EH (cell line): Measurements from ENCODE around the gene HLA-G.
"Not testable (repeated sequence)": the region's sequence is repeated elsewhere in the genome, so short reads cannot be mapped to it uniquely, and the experiment has no call there.

Experiments used
- DNase-seq: peaks from one replicate; pipeline ENCODE4 v3.0.0-alpha.2; 2015; ENCODE audit warnings: low read depth

The HLA-G gene

DNA sequence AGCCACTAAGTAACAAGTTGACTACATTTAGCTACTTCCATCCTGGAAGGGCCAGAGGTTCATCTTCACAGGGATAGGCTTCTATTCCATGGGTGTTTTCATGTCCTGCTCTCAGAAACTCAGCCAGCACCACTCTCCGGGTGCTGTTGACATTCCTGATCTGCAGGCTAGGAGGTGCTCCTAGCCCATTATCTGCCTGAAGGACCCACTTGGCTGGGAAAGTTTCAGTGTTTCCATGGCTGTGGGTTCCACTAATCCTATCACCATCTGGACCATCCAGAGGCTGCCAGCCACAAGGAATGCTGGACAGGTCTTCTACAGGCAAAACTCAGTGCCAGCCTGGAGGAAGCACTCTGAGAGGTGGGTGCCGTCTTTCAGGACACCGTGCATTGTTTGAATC is 45.2 kb downstream of the HLA-G start:
- no peak for DNase-seq

DNA sequence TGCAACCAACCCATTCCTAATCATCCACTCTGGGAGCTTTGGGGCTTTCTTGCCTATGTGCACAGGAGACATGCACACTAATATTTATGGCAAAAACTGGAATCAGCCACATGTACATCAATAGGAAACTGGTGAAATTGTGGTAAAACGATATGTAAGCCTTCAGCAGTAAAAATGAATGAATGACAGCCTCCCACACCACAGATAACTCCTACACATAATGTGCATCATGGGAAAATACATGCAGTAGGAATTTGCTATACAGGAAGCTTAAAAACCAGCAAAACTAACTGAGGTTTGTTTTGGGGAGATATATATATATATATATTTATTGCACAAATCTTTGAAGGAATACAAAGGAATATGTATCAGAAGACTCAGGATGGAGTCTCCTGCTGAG is 47.6 kb downstream of the HLA-G start:
- DNase-seq: no peak

DNA sequence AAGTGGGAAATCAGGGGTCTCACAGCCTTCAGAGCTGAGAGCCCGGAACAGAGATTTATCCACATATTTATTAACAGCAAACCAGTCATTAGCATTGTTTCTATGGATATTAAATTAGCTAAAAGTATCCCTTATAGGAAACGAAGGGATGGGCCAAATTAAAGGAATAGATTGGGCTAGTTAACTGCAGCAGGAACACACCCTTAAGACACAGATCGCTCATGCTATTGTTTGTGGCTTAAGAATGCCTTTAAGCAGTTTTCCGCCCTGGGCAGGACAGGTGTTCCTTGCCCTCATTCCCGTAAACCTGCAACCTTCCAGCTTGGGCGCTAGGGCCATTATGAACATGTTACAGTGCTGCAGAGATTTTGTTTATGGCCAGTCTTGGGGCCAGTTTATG is 48.1 kb downstream of the HLA-G start:
- not testable (repeated sequence) for DNase-seq
